Measurements from ENCODE around the gene MC3R.

Gene MC3R

DNA sequence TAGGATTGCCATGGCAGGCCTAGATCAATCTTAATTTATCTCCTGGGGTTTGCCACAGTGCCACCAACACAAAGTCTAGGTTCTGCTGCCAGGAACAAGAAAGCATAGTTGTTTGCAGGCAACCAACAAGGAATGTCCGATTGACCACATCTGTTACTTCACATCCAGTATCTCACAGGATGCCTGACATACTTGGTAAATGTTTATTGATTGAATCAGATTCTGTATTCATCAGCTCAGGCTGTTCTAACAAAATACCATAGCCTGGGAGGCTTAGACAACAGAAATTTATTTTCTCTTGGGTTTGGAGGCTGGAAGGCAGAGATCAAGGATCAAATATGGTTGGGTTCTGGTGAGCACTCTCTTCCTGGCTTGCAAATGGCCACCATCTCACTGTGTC, 26.3 kb upstream of the MC3R start:
- TF ChIP-seq, protein P1, sequence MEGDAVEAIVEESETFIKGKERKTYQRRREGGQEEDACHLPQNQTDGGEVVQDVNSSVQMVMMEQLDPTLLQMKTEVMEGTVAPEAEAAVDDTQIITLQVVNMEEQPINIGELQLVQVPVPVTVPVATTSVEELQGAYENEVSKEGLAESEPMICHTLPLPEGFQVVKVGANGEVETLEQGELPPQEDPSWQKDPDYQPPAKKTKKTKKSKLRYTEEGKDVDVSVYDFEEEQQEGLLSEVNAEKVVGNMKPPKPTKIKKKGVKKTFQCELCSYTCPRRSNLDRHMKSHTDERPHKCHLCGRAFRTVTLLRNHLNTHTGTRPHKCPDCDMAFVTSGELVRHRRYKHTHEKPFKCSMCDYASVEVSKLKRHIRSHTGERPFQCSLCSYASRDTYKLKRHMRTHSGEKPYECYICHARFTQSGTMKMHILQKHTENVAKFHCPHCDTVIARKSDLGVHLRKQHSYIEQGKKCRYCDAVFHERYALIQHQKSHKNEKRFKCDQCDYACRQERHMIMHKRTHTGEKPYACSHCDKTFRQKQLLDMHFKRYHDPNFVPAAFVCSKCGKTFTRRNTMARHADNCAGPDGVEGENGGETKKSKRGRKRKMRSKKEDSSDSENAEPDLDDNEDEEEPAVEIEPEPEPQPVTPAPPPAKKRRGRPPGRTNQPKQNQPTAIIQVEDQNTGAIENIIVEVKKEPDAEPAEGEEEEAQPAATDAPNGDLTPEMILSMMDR (IDR thresholded peaks at IDR 0.05; ENCODE audit: low read depth, low read length, missing control alignments) = no peak
- H3K4me3 ChIP-seq (replicated peaks; ENCODE audit: low read depth, low read length) = no peak overlapping the region
- DNase-seq (ENCODE audit: extremely low read depth, low read depth) = no peak

DNA sequence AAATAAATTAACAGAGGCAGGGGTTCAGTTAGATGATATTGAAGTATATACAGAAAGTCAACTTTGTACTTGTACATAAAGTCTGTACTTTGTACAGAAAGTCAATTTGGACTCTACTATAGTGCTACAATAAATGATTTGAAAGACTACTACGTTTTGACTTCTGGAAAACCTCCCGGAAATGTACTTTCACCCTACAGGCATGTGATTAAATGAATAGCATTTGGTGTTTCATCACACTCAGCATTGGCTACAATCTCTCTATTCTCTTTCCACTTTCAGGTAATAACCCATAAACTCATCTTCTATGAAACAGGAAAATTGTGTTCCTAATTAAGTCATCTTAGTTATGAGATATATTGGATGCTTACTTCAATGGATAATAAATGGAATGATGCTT, 25.6 kb upstream of the MC3R start:
- DNase-seq (ENCODE audit: extremely low read depth, low read depth) = no peak
- TF ChIP-seq, protein P1 (IDR thresholded peaks at IDR 0.05; ENCODE audit: low read depth, low read length, missing control alignments) = no peak
- H3K4me3 ChIP-seq (replicated peaks; ENCODE audit: low read depth, low read length) = no peak overlapping the region

DNA sequence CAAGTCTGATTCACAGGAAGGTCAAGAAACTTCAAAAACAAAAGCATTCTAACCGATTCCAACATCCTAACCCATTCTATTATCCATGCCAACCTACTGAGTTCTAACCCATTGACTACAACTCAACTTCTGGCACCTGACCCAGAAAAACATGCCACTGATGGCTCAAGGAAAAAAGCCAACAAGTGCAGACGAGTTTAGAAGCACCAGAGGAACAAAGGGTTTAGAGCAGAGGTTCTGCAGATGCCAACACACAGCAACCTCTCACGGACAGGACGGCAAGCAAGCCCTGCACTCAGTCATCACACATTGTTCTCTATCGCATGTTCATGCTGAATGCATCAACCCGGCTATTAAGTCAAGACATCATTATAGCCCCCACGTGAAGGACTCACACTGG, 25.2 kb upstream of the MC3R start:
- DNase-seq (ENCODE audit: extremely low read depth, low read depth) = no peak
- TF ChIP-seq, protein P1 (IDR thresholded peaks at IDR 0.05; ENCODE audit: low read depth, low read length, missing control alignments) = no peak
- no peak overlapping the region for H3K4me3 ChIP-seq (replicated peaks; ENCODE audit: low read depth, low read length)

DNA sequence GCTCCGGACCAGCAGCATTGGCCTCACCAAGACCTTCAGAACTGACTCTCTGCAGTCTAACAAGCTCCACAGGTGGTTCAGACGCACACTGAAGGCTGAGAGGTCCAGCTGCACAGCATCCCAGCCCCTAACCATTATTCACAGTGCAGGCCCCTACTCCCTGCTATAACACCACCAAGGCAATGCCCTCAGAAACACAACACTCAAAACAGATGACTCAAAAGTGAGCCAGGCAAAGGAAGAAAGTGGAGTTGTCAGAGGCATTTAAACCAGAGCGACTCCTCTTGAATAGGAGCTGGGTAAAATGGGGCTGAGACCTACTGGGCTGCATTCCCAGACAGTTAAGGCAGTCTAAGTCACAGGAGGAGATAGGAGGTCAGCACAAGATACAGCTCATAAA, 20.5 kb upstream of the MC3R start:
- H3K4me3 ChIP-seq (replicated peaks; ENCODE audit: low read depth, low read length) = no peak overlapping the region
- DNase-seq (ENCODE audit: extremely low read depth, low read depth) = no peak
- TF ChIP-seq, protein P1 (IDR thresholded peaks at IDR 0.05; ENCODE audit: low read depth, low read length, missing control alignments) = no peak

DNA sequence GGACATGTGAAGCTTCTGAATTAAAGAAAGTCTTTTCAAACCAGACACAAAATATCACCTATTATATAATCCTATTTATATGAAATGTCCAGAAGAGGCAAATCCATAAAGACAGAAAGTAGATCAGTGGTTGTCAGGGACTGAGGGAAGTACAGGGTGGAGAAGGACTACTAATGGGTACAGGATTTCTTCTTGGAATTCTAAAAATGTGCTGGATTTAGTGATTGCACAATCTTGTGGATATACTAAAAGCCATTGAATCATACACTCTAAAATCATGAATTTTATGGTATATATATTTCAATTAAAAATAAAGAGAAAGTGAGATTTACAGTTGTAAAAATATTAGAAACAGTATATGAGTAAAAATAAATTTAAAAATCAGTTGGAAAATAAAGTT, 18.7 kb upstream of the MC3R start:
- TF ChIP-seq, protein P1 (IDR thresholded peaks at IDR 0.05; ENCODE audit: low read depth, low read length, missing control alignments) = no peak
- no peak overlapping the region for H3K4me3 ChIP-seq (replicated peaks; ENCODE audit: low read depth, low read length)
- no peak for DNase-seq (ENCODE audit: extremely low read depth, low read depth)

DNA sequence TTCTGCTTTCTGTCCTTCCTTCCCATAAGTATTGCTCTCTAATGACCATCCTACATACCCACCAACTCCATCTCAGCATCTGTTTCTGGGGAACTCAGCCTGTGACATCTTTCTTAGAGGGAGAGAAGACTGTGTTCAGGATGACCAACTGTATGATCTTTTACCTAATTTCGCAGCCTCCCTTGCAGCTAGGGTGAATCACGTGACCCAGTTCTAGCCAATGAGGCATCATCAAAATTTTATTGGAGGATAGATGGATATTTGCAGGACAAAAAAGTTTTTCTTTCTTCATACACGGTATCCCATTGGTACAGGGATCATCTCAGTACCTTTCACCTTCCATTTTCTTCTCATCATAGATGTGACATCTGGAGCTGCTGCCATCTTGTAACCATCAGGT, 14.4 kb upstream of the MC3R start:
- no peak overlapping the region for H3K4me3 ChIP-seq (replicated peaks; ENCODE audit: low read depth, low read length)
- TF ChIP-seq, protein P1 (IDR thresholded peaks at IDR 0.05; ENCODE audit: low read depth, low read length, missing control alignments) = no peak
- no peak for DNase-seq (ENCODE audit: extremely low read depth, low read depth)

DNA sequence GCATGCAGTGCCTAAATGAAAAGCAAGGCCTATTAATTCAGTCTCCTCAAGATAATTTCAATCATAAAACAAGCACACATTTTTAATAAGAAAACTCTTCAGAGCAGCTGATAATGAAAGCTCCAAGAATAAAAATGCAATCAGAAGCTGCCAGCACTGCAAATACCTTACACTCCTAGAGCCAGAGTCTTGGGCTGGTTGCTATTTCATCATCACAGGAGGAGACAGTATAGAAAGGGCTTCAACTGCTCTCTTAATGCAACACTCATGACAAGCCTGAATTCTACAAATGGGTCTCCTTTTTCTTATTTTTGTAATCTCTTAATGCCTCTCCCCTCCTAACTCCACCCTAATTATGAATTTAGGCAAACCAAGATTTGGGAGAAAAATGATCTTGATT, 11.2 kb upstream of the MC3R start:
- no peak overlapping the region for H3K4me3 ChIP-seq (replicated peaks; ENCODE audit: low read depth, low read length)
- DNase-seq (ENCODE audit: extremely low read depth, low read depth) = no peak
- TF ChIP-seq, protein P1 (IDR thresholded peaks at IDR 0.05; ENCODE audit: low read depth, low read length, missing control alignments) = no peak
